Adrenal gland (tissue), 5 donors: ENCODE data around the gene P3H2.

Source experiments
- POLR2A ChIP-seq, 2 donors: fragments of 450-650 bp; IDR thresholded peaks; one replicate each; pipeline ENCODE4 v1.6.1; 2017; ENCODE audit warnings: antibody characterized with exemption in 2 of 2, mild to moderate bottlenecking in 2 of 2, moderate library complexity in 1 of 2
- TF ChIP-seq, protein P1 (sequence below), 6 experiments: fragments of 450-650 bp in 4 of 6; fragments of 200-600 bp in 2 of 6; sonication (generic) in 1 of 6; IDR thresholded peaks; 1 replicate in 5 of 6; 2 replicates in 1 of 6; pipeline versions ENCODE4 v1.5.1 to v1.8.0; 2016 to 2021; ENCODE audit warnings: antibody characterized with exemption in 6 of 6, mild to moderate bottlenecking in 2 of 6, moderate library complexity in 1 of 6
- donor health status: DM: no; HTN: no; CAD: no.

DNA sequence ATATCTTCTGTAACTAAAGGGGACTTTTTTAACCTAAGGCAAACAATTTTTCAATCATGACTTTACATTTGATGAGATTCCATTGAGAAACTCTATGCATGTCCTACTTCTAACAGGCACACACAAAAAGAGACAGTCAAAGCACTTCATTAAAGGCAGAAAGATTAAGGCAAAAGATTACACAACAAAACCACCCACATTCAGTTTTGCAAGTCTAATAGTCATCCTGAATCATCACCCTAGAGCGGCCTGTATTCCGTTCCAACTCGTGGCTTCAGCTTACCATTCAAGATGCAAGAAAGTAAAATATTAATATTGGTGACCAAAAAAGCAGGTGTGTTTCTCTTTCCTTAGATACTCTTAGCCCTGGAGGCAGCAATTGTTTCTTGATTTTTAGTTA lies 205.9 kb downstream of the P3H2 start:
- TF ChIP-seq, protein P1, sequence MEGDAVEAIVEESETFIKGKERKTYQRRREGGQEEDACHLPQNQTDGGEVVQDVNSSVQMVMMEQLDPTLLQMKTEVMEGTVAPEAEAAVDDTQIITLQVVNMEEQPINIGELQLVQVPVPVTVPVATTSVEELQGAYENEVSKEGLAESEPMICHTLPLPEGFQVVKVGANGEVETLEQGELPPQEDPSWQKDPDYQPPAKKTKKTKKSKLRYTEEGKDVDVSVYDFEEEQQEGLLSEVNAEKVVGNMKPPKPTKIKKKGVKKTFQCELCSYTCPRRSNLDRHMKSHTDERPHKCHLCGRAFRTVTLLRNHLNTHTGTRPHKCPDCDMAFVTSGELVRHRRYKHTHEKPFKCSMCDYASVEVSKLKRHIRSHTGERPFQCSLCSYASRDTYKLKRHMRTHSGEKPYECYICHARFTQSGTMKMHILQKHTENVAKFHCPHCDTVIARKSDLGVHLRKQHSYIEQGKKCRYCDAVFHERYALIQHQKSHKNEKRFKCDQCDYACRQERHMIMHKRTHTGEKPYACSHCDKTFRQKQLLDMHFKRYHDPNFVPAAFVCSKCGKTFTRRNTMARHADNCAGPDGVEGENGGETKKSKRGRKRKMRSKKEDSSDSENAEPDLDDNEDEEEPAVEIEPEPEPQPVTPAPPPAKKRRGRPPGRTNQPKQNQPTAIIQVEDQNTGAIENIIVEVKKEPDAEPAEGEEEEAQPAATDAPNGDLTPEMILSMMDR (IDR thresholded peaks at IDR 0.05): no peak
- no peak for TF ChIP-seq POLR2A (IDR thresholded peaks at IDR 0.05)
